SK-N-SH (cell line): Measurements from ENCODE around the gene CIPC. TPM values are rescaled to one million over a fixed set of nuclear protein-coding genes. Genes with fewer than 3 reads are reported as not detected.

Experiments
- CTCF ChIA-PET: fragments of 300-600, 350-600 bp; formaldehyde crosslinking; extraction: SDS; loops from one replicate; lab custom pipeline; 2021; lab: Yijun Ruan, JAX
- POLR2A ChIA-PET: fragments of 350-600 bp; sonication (Branson Sonifier 250); formaldehyde crosslinking; extraction: SDS; loops from one replicate; lab custom pipeline; 2020; ENCODE audit warnings: antibody characterized with exemption, inconsistent platforms; lab: Yijun Ruan, JAX
- DNase-seq: peaks from one replicate; pipeline ENCODE4 v3.0.0; 2012
- H2AFZ ChIP-seq: fragments of 200-600 bp; sonication (generic); 2 replicates; pipeline ENCODE4 v1.8.1; 2016; ENCODE audit warnings: antibody characterized with exemption, mild to moderate bottlenecking, low read depth
- H3F3A ChIP-seq: fragments of 200-600 bp; sonication (generic); replicated peaks from 2 replicates; pipeline ENCODE3; 2016; ENCODE audit warnings: antibody characterized with exemption, mild to moderate bottlenecking; ENCODE audit not compliant: insufficient read depth
- H3K27ac ChIP-seq, 2 experiments: fragments of 200-500 bp in 1 of 2; fragments of 200-600 bp in 1 of 2; sonication (Bioruptor generic) in 1 of 2; sonication (generic), shearing (Covaris generic) in 1 of 2; 2 replicates each; pipeline versions ENCODE4 v1.5.1 to v1.6.1; 2014 to 2016; ENCODE audit warnings: low read depth in 2 of 2, inconsistent platforms in 1 of 2, low read length in 1 of 2, mild to moderate bottlenecking in 1 of 2, mixed read lengths in 1 of 2
- H3K27me3 ChIP-seq: fragments of 200-600 bp; sonication (generic), shearing (Covaris generic); 2 replicates; pipeline ENCODE4 v1.6.1; 2016; ENCODE audit warnings: mixed run types; ENCODE audit not compliant: insufficient read depth
- H3K36me3 ChIP-seq, 2 experiments: fragments of 200-500 bp in 1 of 2; fragments of 200-600 bp in 1 of 2; sonication (Bioruptor generic) in 1 of 2; sonication (generic) in 1 of 2; replicated peaks in 1 of 2; 2 replicates each; pipeline versions ENCODE3 to v1.5.1; 2014 to 2016; ENCODE audit warnings: low read length in 1 of 2, mild to moderate bottlenecking in 1 of 2; ENCODE audit not compliant: insufficient read depth in 2 of 2, control insufficient read depth in 1 of 2
- H3K4me1 ChIP-seq, 2 experiments: fragments of 200-500 bp in 1 of 2; fragments of 200-600 bp in 1 of 2; sonication (Bioruptor generic) in 1 of 2; sonication (generic), shearing (Covaris generic) in 1 of 2; 2 replicates each; pipeline versions ENCODE4 v1.5.1 to v1.6.1; 2014 to 2016; ENCODE audit warnings: low read depth in 1 of 2, low read length in 1 of 2, mixed run types in 1 of 2; ENCODE audit not compliant: insufficient read depth in 2 of 2, control insufficient read depth in 1 of 2
- H3K4me2 ChIP-seq: fragments of 200-600 bp; sonication (generic), shearing (Covaris generic); 2 replicates; pipeline ENCODE4 v1.6.1; 2017; ENCODE audit warnings: mixed run types
- H3K4me3 ChIP-seq, 2 experiments: fragments of 200-500 bp in 1 of 2; fragments of 200-600 bp in 1 of 2; sonication (Bioruptor generic) in 1 of 2; sonication (generic), shearing (Covaris generic) in 1 of 2; 2 replicates each; pipeline versions ENCODE4 v1.5.1 to v1.8.1; 2014 to 2016; ENCODE audit warnings: low read depth in 2 of 2, inconsistent platforms in 1 of 2, low read length in 1 of 2, mild to moderate bottlenecking in 1 of 2, mixed read lengths in 1 of 2, moderate library complexity in 1 of 2
- H3K79me2 ChIP-seq: fragments of 200-600 bp; sonication (generic); 2 replicates; pipeline ENCODE4 v1.8.1; 2017; ENCODE audit warnings: mild to moderate bottlenecking; ENCODE audit not compliant: insufficient read depth
- H3K9ac ChIP-seq: fragments of 200-600 bp; sonication (generic); 2 replicates; pipeline ENCODE4 v1.6.1; 2017; ENCODE audit warnings: mixed run types
- H3K9me2 ChIP-seq: fragments of 200-600 bp; sonication (generic); 2 replicates; pipeline ENCODE4 v1.6.1; 2017; ENCODE audit warnings: mixed run types
- H3K9me3 ChIP-seq: fragments of 200-600 bp; sonication (generic); 2 replicates; pipeline ENCODE4 v1.6.1; 2017; ENCODE audit warnings: mixed run types, mild to moderate bottlenecking, moderate library complexity
- H4K20me1 ChIP-seq: fragments of 200-600 bp; sonication (generic); 2 replicates; pipeline ENCODE4 v1.6.1; 2017; ENCODE audit warnings: mild to moderate bottlenecking, mixed run types; ENCODE audit not compliant: insufficient read depth
- CHD2 ChIP-seq: fragments of 150-350 bp; IDR thresholded peaks from 2 replicates; pipeline ENCODE4 v1.6.1; 2018; ENCODE audit warnings: low read length; ENCODE audit not compliant: partially characterized antibody
- ELF1 ChIP-seq: IDR thresholded peaks from 2 replicates; pipeline ENCODE4 v1.4.0; 2012
- EP300 ChIP-seq, 2 experiments: IDR thresholded peaks; 2 replicates each; pipeline versions ENCODE4 v1.4.0 to v1.6.1; 2012; ENCODE audit warnings: borderline replicate concordance in 1 of 2, low read depth in 1 of 2, low read length in 1 of 2
- EZH2phosphoT487 ChIP-seq: fragments of 200-600 bp; sonication (generic); IDR thresholded peaks from 2 replicates; pipeline ENCODE4 v1.6.1; 2017; ENCODE audit warnings: low read depth, mixed run types, mild to moderate bottlenecking, antibody characterized with exemption, moderate library complexity, borderline replicate concordance
- FOXM1 ChIP-seq: IDR thresholded peaks from 2 replicates; pipeline ENCODE4 v1.4.0; 2012; ENCODE audit warnings: low read depth, mild to moderate bottlenecking
- JUND ChIP-seq: IDR thresholded peaks from 2 replicates; pipeline ENCODE4 v1.4.0; 2012
- MEF2A ChIP-seq: IDR thresholded peaks from 2 replicates; pipeline ENCODE4 v1.4.0; 2012; ENCODE audit warnings: low read depth, borderline replicate concordance
- MXI1 ChIP-seq: IDR thresholded peaks from 2 replicates; pipeline ENCODE4 v1.6.1; 2012; ENCODE audit warnings: mild to moderate bottlenecking, low read depth, low read length, improper control_type of control experiment
- NFIC ChIP-seq: IDR thresholded peaks from 2 replicates; pipeline ENCODE4 v1.4.0; 2012; ENCODE audit warnings: borderline replicate concordance
- RAD21 ChIP-seq: IDR thresholded peaks from 2 replicates; pipeline ENCODE4 v1.6.1; 2012; ENCODE audit warnings: mild to moderate bottlenecking, low read length
- RXRA ChIP-seq: IDR thresholded peaks from 2 replicates; pipeline ENCODE4 v1.4.0; 2012; ENCODE audit warnings: low read depth, mild to moderate bottlenecking, borderline replicate concordance
- SMC3 ChIP-seq: IDR thresholded peaks from 2 replicates; pipeline ENCODE4 v1.6.1; 2012; ENCODE audit warnings: low read depth, low read length, improper control_type of control experiment
- TCF12 ChIP-seq: IDR thresholded peaks from 2 replicates; pipeline ENCODE4 v1.4.0; 2012
- USF2 ChIP-seq: fragments of 150-350 bp; IDR thresholded peaks from 2 replicates; pipeline ENCODE4 v1.6.1; 2017; ENCODE audit warnings: antibody characterized with exemption, low read length, low read depth, borderline replicate concordance
- ZBTB33 ChIP-seq: IDR thresholded peaks from 2 replicates; pipeline ENCODE4 v1.4.0; 2012; ENCODE audit warnings: low read depth, borderline replicate concordance
- WGBS: methylation state at CpG from one replicate; pipeline ENCODE4 v1.1.6; 2017; ENCODE audit warnings: low lambda C conversion rate; 5-methylcytosine and 5-hydroxymethylcytosine counted together
- polyA plus RNA-seq, 3 experiments: library from polyadenylated mRNA; depleted of rRNA; stranded (reverse); fragments of >200 nt; gene quantifications; 2 replicates each; pipeline ENCODE4 v1.2.3, GENCODE V29; 2012
- TF ChIP-seq, protein P1 (sequence below): IDR thresholded peaks from 2 replicates; pipeline ENCODE4; 2012
- TF ChIP-seq, protein P2 (sequence below): fragments of 200-600 bp; sonication (generic); IDR thresholded peaks from 2 replicates; pipeline ENCODE4 v1.6.1; 2017; ENCODE audit warnings: antibody characterized with exemption, mild to moderate bottlenecking, moderate library complexity

CIPC gene
- polyA plus RNA-seq, 1 of the 3 experiments (the other 2 are of a cell fraction), result 6.5 TPM

DNA sequence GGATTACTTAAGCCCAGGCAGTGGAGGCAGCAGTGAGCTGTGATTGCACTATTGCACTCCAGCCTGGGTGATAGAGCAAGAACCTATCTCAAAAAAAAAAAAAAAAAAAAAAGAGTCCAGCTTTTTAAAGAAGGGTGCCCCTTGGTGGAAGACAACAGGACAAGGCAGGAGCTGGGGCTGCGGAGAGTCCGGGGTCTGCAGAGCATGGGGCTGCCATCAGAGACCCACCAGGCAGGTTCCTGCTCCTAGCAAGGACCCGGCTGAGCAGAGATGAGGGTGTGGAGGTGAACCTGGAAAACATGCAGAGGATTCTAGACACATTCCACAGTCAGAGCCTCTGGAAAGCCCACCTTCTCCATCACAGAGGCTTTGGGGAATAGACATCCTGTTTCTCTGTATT, 21.0 kb upstream of the CIPC start (continued):
- TF ChIP-seq USF2 (no peak), NFIC (no peak)

DNA sequence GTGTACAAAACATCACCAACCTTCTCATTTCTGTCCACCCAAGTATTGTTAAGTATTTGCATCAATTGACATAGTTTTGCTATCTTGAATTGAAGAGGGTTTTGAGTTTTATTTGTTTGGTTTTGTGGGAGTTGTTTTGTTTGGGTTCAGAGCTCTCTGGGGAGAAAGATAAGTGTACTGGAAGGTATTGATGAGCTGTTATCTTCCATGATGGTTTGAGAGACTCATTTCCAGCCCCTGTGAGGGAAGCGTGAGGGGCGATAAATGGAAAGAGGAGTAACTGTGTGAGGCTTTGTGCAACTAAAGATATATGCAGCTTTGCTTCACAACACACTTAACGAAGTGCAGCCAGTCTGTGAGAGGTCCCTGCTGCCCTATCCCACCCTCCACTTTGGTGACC, 15.7 kb upstream of the CIPC start:
- 71% methylated on average over 3 of the region's 3 CpGs for WGBS
- no peak overlapping the region for H3K4me2 ChIP-seq
- peaks cover 0 to 5% of the 10 kb centered on the region in 2 experiments; a peak in 2 of 4 replicates for H3K4me1 ChIP-seq
- H2AFZ ChIP-seq, result no peak overlapping the region
- H3K9ac ChIP-seq, result no peak overlapping the region
- no peaks in the 10 kb centered on the region for H3K9me2 ChIP-seq
- no peaks in the 10 kb centered on the region for H3K79me2 ChIP-seq
- no peaks in the 10 kb centered on the region for H4K20me1 ChIP-seq
- no peaks in the 10 kb centered on the region for H3F3A ChIP-seq
- 0 out of 2 replicates have a peak, but pooled peaks cover 4% of the 10 kb centered on the region for H3K9me3 ChIP-seq
- no peak overlapping the region for H3K4me3 ChIP-seq
- ChIA-PET POLR2A (no interaction called here), CTCF (interaction anchor here (1.2 to 17.4 kb wide), 7 partner anchors 9 to 210 kb away, joined by 3 to 255 read pairs (median 5); no protein-coding TSS in a partner anchor)
- no peak for DNase-seq
- TF ChIP-seq EZH2phosphoT487 (no peak), SMC3 (no peak), TCF12 (no peak), JUND (no peak), MEF2A (no peak), ELF1 (no peak), MXI1 (no peak), RAD21 (no peak), NFIC (no peak), ZBTB33 (no peak), EP300 (IDR thresholded peaks at IDR 0.05; ENCODE audit: borderline replicate concordance in 1 of 2, low read depth in 1 of 2, low read length in 1 of 2) (no peak), CHD2 (no peak), RXRA (no peak), FOXM1 (no peak)
- TF ChIP-seq, protein P1, sequence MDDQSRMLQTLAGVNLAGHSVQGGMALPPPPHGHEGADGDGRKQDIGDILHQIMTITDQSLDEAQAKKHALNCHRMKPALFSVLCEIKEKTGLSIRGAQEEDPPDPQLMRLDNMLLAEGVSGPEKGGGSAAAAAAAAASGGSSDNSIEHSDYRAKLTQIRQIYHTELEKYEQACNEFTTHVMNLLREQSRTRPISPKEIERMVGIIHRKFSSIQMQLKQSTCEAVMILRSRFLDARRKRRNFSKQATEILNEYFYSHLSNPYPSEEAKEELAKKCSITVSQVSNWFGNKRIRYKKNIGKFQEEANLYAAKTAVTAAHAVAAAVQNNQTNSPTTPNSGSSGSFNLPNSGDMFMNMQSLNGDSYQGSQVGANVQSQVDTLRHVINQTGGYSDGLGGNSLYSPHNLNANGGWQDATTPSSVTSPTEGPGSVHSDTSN, result no peak
- TF ChIP-seq, protein P2, sequence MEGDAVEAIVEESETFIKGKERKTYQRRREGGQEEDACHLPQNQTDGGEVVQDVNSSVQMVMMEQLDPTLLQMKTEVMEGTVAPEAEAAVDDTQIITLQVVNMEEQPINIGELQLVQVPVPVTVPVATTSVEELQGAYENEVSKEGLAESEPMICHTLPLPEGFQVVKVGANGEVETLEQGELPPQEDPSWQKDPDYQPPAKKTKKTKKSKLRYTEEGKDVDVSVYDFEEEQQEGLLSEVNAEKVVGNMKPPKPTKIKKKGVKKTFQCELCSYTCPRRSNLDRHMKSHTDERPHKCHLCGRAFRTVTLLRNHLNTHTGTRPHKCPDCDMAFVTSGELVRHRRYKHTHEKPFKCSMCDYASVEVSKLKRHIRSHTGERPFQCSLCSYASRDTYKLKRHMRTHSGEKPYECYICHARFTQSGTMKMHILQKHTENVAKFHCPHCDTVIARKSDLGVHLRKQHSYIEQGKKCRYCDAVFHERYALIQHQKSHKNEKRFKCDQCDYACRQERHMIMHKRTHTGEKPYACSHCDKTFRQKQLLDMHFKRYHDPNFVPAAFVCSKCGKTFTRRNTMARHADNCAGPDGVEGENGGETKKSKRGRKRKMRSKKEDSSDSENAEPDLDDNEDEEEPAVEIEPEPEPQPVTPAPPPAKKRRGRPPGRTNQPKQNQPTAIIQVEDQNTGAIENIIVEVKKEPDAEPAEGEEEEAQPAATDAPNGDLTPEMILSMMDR, result no peak
- H3K27me3 ChIP-seq, result no peaks in the 10 kb centered on the region; the same call in 1 of the 2 replicates
- no peak overlapping the region for H3K27ac ChIP-seq
- H3K36me3 ChIP-seq, result no peaks in the 10 kb centered on the region
